CD4-positive, alpha-beta T cell treated with Interleukin-1 beta for 1 hour (primary cell): Measurements from ENCODE around the gene ZBTB38.
A peak's percentile ranks its signal among the peaks of the same experiment; 100 is the strongest.

Experiments
- DNase-seq, 2 donors: peaks; one replicate each; pipeline ENCODE4 v3.0.0-alpha.2; 2020 to 2022

ZBTB38 gene

GRCh38 chr3:141337991-141338390 lies 30.3 kb upstream of the ZBTB38 start:
- no peak for DNase-seq

- DNase-seq: no peak
These were observed 29.4 kb upstream of the ZBTB38 start for GRCh38 chr3:141338881-141339280.

GRCh38 chr3:141341536-141341935 lies 26.8 kb upstream of the ZBTB38 start:
- no peak for DNase-seq

GRCh38 chr3:141342386-141342785 lies 25.9 kb upstream of the ZBTB38 start:
- DNase-seq: no peak

- no peak for DNase-seq
These were observed 25.2 kb upstream of the ZBTB38 start for GRCh38 chr3:141343077-141343476.

GRCh38 chr3:141343865-141344271 lies 24.4 kb upstream of the ZBTB38 start:
- DNase-seq: no peak

- no peak for DNase-seq
These were observed 22.8 kb upstream of the ZBTB38 start for GRCh38 chr3:141345528-141345927.

- DNase-seq: no peak
These were observed 22.3 kb upstream of the ZBTB38 start for GRCh38 chr3:141346007-141346406.

- no peak for DNase-seq
These were observed 21.9 kb upstream of the ZBTB38 start for GRCh38 chr3:141346418-141346817.

- no peak for DNase-seq
These were observed 21.5 kb upstream of the ZBTB38 start for GRCh38 chr3:141346839-141347238.

GRCh38 chr3:141348837-141349236 lies 19.5 kb upstream of the ZBTB38 start:
- no peak for DNase-seq

- DNase-seq: no peak
These were observed 18.6 kb upstream of the ZBTB38 start for GRCh38 chr3:141349711-141350110.

- DNase-seq: no peak
These were observed 17.6 kb upstream of the ZBTB38 start for GRCh38 chr3:141350666-141351065.

GRCh38 chr3:141352262-141352984 lies 15.9 kb upstream of the ZBTB38 start:
- no peak for DNase-seq

- DNase-seq: no peak
These were observed 14.4 kb upstream of the ZBTB38 start for GRCh38 chr3:141353652-141354495.

GRCh38 chr3:141354517-141354916 lies 13.8 kb upstream of the ZBTB38 start:
- no peak for DNase-seq

- no peak for DNase-seq
These were observed 13.1 kb upstream of the ZBTB38 start for GRCh38 chr3:141355242-141355641.

- DNase-seq: no peak
These were observed 12.3 kb upstream of the ZBTB38 start for GRCh38 chr3:141356046-141356445.

GRCh38 chr3:141360888-141361598 lies 7.3 kb upstream of the ZBTB38 start:
- peak in 1 of 2 donors; percentile 61 for DNase-seq

- DNase-seq: no peak
These were observed 5.6 kb upstream of the ZBTB38 start for GRCh38 chr3:141362736-141363135.

GRCh38 chr3:141365201-141365600 lies 3.1 kb upstream of the ZBTB38 start:
- DNase-seq: no peak

GRCh38 chr3:141366285-141367037 lies 1.8 kb upstream of the ZBTB38 start:
- DNase-seq: no peak
